ENCODE data around the gene UCP3.

UCP3 gene, protein sequence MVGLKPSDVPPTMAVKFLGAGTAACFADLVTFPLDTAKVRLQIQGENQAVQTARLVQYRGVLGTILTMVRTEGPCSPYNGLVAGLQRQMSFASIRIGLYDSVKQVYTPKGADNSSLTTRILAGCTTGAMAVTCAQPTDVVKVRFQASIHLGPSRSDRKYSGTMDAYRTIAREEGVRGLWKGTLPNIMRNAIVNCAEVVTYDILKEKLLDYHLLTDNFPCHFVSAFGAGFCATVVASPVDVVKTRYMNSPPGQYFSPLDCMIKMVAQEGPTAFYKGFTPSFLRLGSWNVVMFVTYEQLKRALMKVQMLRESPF

DNA sequence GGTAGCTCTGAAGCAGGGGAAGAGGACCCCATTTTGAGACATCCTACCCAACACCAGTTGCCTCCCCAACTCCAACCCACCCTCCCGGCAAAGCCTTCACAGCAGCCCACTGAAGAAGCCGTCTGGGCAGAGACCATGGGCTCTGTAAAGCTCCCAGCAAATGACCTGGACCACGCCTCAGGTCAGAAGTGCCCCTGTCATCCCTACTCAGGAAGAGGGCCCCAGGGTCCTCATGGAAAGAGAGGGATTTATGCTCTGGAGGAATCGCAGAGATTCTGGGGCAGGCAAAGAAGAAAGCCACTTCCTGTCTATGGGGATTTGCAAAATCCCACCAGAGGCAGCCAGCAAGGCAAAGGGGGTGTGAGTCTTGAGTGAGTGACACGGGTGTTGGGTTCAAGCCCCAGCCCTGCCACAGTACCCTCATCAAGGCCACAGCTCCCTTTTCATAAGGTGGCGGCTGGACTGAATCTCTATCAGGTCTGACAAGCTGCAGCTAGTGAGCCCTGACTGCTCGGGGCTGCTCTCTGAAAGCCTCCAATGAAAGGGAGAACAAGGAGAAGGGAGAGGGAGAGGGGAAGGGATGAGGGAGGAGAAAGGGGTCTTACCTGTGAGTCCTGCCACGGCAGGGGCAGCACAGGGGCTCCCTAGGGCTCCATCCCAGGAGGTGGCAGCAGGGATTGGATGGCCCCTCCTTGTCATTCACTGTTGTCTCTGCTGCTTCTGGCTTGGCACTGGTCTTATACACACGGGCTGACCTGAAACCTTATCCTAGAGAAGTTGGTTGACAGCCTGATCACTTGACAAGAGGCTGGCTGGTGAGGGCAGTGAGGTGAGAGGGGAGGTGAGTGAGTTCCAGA is at the start of gene UCP3:
Gene UCP3 (minus strand): TSS at position 713 of the 857 bp plus-strand sequence. CDS start 2,043 bp downstream, outside the sequence.
- DNase-seq = no peak

DNA sequence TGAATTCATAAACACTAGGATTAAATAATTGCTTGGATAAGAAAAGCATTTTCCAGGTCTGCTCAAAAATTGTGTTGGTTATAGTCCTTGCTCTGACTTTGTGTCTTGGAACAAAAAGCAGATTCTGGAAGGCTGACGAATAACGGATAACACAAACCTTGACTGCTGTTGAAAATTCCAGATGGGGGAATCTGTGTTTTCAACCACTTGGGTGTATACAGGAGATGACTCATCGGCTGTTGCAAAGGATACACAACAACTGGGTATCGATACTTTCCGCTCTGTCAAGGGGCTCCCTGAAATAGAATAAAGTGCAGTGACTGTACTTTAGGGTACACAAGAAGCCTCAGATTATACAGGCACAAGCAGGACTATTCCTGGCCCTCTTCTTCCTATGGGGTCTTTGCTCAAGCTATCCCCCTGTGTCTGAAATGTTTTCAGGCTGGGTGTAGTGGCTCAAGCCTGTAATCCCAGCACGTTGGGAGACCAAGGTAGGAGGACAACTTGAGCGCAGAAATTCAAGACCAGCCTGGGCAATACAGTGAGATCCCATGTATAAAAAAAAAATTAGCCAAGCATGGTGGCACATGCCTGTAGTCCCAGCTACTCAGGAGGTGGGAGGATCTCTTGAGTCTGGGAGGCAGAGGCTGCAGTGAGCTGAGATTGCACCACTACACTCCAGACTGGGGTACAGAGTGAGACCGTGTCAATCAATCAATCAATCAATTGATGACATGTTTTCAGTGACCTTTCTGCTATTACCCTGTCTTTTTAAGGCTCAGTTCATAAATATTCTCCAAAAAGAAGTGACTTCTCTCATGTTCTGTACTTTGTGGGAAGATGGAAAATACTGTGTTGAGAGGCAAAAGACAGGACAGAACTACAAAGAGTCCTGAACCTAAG is 48.6 kb upstream of the UCP3 start:
- DNase-seq = no peak

DNA sequence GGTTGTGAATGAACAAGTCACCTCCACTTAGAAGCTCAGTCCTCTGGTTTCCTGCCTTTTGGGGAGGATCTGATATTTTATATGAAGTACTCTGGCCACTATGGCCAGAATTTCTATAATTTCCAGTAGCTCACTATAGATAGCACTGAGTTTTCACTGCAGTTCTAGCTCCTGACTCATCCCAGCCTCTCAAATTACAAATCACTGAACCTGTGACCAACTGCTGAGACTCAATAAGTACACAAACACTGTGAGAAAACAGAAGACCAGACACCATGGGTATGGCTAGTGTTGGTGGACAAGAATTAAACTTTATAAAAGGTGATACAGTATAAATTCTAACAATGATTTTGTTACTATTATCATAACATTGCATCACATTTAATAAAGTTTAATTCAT is 47.1 kb upstream of the UCP3 start:
- no peak for DNase-seq

DNA sequence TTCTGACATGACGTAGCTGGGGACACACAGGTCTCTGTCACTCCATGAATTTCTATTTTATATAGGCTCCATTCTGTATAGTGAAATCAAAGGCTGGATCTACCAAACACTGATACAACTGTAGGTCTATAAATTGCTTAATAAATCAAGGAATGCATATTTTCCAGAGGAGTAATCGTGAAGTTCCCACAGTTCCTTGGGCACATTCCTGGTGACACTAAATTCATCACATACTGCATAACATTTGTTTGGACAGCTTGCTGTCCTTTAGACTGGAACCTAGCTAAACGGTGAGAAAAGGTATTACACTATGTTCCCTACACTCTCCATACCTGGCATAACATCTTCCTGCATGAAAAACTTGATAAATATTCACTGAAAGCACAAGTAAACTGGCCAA is 41.6 kb upstream of the UCP3 start:
- DNase-seq = no peak

DNA sequence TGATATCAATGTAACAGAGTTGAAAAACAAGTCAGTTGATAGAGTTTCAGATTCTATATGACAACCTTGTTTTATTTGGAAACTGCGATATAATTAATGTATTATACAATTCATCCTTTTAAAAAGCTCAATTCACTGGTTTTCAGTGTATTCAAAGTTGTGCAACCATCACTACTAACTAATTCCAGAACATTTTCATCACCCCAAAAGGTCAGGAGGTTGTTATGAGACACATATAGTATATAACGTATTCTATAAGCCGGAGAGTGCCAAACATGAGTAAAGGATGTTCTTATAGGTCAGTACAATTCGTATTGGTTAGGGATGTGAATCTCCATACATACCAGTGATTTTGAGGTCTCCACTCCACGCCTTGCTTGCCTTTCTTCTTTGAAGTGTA is 40.1 kb upstream of the UCP3 start:
- DNase-seq = no peak

DNA sequence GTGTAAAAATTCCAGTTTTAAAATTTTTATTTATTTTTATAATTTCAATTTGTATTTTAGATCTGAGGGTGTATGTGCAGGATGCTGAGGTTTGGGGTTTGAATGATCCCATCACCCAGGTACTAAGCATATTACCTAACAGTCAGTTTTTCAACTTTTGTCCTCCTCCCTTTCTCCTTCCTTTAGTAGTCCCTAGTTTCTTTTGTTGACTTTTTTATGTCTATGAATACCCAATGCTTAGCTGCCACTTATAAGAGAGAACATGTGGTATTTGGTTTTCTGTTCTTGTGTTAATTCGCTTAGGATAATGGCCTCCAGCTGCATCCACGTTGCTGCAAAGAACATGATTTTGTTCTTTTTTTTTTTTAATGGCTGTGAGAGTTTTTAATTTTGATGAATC is 35.7 kb upstream of the UCP3 start:
- no peak for DNase-seq

DNA sequence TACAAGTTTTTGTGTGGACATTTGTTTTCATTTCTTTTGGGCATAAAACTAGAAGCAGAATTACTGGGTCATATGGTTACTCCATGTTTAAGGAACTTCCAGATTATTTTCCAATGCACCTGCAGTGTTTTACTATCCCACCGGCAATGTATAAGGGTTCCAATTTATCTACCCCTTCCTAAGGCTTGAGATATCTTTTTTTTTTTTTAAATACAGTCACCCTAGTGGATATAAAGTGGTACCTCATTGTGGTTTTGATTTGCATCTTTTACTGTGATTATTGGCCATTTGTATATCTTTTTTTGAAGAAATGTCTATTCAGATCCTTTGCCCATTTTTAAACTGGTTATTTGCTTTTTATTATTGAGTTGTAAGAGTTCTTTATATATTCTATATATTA is 34.6 kb upstream of the UCP3 start:
- DNase-seq = no peak

DNA sequence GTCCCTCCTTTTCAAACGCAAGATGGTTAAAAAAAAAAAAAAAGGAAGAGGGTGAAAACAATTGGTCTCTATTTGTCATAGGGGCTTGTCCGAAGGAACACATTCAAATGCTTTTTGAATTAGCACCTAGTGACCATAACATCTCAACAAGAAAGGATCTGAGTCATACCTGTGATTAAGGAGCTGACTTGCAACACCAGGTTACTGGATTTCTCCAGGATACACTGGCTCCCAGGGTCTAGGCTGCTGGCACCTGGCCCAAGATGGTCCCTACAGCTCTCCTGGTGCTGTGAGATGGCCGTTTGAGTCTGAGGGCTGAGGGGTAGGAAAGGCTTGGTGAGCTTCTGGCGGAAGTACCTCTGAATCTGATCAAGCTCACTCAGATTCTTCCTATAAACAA is 28.4 kb upstream of the UCP3 start:
- DNase-seq = no peak

DNA sequence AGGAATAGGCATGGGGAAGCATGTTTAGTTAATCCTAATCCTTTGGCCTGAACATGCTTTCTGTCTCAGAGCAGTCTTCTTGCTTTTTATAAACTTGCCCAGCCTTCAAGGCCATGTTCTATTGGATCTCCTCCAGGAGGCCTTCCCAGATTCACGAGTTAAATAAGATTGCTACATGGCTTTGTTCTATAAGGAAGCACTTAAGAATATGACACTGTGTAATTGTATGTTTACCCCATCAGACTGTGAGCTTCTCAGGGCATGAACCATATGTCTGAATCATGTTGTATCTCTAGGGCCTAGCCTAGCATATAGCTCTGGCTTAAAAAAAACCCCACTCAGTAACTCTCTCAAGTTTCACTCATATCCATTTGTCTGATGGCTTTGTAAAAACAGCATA is 26.4 kb upstream of the UCP3 start:
- DNase-seq = no peak

DNA sequence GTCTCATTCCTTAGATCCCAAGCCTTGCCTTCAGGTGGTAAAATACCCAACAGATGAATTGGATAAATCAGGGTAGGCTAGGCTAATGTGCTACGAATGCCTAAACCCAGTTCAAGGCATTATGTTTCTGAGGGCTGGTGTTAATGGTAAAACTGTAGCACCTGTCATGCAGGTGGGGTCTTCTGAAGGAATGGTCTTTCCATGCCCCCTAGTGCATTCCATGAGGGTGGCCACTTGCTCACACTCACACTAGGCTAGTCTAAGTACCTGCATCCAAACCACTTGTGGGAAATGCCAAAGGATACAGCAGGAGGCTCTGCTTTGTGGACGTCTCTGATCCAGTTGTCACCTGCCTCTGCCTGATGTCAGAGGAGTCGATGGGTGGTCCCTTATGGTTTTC is 24.2 kb upstream of the UCP3 start:
- no peak for DNase-seq

DNA sequence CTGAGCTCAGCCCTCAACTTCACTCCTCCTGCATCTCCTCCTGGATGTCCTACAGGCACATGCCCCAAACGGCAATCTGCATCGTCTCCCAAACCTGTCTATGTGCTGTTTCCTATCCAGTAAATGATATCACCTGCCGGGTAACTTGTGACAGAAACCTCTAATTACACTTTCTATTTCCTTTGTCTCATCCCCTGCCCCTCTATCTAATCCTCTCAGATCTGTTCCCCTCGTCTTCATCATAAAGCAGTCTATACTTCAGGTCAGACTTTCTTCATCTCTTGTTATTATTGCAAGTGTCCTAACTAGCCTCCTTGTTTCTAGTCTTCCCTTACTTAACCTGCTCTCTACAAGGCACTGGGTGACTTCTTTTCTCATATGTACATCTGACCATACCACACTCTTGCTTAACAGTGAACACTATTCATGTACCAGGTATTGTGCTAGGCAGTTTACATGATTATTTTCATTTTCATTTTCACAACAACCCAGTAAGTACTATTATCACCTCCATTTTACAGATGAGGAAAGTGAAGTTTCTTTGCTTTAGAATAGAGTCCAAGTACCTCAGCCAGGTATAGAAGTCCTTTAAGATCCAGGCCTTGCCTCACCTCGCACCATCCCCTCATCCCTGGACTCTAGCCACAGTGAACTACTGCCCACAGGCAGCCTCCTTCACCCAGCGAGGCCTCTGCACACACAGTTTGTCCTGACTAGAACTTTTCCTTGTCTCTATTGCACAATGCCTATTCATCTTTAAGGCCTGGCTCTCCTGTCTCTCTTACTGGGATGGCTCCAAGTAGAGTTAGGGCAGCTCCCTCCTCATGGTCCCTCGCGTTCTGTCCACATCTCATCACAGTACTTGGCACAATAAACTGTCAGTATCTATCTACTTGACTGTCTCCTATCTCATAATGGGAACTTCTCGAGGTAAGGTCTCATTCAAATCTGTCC is 22.1 kb upstream of the UCP3 start:
- DNase-seq = no peak

DNA sequence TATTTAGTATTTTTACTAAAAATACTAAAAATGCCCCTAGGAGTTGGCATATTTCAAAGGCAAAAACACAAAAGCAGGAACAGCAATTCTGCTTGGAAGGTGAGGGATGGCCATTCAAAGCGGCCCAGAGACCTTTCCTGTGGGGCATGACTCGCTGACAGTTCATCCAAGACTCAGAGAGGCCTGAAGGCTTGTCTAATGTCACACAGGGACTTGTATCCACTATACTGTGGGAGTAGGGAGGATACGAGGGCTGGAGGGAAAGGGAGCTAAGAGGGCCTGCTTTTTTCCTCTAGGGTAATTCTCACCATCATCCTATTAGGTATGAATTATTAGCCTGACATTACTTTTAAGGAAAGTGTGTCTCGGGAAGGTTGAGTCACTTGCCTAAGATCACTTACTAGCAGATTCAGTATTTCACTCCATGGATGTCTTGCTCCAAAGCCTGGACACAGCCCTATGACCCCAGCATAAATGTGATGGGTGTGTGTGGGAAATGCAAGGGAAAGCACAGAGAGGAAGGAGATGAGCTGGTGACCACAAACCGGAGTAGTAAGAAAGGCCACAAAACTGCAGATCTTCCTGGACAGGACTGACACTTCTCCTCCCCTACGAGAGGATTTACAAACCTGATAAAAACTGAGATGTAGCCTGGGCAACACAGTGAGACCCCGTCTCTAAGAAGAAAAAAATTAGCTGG is 16.7 kb upstream of the UCP3 start:
- no peak for DNase-seq

DNA sequence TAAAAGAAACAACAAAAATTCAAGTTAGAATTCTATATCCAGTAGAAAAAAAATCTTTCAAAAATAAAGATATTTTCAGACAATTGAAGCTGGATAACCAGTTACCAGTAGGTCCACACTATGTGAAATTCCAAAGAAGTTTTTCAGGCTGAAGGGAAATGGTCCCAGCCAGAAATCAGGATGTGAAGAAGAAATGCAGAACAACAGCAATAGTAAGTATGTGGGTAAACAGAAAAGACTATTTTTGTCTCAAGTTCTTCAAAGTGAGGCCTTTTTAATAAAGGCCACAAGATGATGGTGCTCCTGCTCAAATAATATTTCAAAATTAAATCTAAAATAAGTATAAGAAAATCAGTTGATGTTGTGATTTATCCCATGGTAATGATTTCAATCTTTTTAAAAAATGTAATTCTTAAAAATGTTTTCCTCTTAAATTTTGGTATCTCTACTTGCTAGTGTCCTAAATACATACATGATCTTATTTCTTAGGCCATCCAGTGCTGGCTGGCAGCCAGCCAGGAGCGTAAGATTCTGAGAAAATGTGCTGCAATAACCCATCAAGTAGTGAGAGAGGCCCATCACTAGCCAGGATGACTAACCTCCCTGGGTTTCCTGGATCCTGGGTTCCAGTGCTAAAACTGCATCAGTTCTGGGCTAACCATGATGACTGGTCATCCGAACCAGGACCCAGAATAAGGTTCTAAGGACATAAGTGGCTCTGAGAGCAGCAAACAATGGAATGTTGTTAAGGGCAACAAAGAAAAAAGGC is 15.6 kb upstream of the UCP3 start:
- no peak for DNase-seq

DNA sequence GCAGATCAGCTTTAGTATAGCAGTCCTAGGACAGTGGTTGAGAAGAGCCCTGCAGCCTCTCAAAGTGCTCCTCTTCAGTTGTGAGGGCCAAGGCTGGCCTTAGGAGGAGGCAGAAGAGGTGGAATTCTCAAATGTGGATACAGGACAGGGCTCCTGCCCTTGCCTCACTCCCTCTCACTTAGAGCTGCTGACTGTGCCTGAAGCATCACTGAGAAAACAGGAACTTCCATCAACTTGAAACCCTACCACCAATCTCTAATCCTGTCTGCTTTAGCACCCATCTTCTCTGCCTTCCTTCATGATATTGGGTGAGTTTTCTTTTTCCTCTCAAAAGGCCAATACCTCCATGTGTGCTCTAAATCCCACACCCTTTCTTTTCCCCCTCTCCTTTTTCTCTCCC is 14.4 kb upstream of the UCP3 start:
- DNase-seq = no peak

DNA sequence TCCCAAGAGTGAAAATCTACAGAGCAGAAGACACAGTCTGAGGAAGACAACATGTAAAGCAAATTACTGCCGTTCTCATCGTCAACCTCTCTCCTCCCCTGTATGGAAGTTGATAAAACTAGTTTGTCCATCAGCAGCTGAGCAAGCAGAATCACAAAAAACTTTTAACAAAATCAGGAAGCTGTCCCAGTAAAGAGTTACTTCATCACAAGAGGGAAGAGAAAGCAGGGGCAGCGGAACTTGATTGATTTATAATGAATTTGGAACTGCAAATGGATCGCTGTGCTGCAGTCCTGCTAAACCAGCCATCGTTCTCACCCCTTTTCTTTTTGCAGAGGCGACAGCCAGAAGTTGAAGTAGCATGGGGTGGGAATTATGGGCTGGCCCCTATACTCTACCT is 13.7 kb upstream of the UCP3 start:
- no peak for DNase-seq

DNA sequence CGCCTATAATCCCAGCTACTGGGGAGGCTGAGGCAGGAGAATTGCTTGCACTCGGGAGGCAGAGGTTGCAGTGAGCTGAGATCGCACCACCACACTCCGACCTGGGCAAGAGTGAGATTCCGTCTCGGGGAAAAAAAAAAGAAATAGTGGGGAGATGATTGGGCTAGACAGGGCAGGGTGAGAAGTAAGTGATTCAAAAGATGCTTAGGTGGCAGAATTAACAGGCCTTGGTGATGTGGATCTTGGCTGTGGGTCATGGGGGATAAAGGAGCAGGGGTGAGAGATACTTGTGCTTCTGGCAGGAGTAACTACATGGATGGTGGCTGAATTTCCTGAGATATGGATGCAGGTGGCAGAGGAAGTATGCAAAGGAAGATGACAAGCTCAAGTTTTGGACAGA is 13.1 kb upstream of the UCP3 start:
- DNase-seq = no peak

DNA sequence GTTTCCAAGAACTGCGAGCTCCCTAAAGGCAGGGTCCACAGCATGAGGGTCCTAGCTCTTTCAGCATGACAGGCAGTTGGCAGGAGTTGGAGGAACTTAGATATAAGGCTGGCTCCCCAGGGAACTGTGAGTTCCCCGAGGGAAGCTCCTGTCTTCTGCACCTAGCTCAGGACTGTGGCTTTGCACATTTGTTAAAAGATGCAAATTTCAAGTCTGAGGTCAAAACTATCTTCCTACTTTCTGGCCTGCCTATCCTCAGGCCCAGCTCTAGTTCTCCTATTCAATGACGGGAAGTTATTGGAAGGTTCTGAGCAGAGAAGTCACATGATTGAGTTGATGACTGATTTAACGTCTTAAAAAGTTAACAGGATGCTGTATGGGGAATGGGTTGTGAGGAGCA is 11.7 kb upstream of the UCP3 start:
- DNase-seq = no peak

DNA sequence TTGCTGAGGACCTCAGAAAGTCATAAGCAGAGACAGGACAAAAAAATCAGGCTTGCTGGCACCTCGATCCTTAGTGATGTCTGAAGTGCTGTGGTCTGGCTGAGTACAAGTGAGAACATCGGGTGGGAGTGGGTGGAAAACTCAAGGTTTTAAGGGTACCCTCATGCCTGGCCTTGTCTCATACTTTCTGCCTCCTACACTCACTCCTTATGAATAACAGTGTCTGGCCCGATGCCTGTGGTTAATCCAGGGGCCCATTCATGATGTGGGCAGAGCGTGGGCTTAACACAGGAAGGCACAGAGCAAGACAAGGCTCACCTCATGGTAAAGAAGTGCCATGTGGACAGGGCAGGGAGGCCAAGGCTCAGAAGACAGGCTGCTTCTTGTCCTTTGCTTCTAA is 11.0 kb upstream of the UCP3 start:
- no peak for DNase-seq

DNA sequence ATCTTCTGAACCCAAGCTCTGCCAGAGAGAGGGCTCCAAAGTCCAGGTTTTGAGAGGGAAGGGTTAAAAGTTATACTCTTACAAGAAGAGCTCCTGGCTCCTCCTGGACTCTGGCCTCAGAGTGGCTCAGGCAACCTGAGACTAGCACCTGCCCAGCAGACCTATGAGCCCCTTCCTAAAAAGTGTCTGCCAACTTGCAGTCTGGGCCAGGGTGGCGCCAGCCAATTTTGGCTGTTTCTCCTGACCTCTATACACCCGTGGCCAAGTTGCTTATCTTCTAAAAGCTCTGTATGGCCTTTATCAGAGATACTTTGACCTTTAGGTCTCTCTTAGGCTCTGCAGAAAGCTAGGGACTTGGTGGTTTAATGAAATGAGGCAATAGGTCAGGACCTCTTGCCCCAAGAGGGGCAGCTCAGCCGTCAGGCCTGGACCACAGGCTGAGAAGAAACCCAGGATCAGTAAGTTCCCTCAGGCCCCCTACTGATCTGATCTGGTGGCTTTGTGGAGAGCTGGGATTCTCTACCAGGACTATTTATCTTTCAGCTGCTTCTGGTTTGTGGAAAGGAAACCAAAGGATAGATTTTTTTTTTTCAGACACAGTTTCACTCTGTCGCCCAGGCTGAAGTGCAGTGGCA is 10.3 kb upstream of the UCP3 start:
- DNase-seq = no peak

DNA sequence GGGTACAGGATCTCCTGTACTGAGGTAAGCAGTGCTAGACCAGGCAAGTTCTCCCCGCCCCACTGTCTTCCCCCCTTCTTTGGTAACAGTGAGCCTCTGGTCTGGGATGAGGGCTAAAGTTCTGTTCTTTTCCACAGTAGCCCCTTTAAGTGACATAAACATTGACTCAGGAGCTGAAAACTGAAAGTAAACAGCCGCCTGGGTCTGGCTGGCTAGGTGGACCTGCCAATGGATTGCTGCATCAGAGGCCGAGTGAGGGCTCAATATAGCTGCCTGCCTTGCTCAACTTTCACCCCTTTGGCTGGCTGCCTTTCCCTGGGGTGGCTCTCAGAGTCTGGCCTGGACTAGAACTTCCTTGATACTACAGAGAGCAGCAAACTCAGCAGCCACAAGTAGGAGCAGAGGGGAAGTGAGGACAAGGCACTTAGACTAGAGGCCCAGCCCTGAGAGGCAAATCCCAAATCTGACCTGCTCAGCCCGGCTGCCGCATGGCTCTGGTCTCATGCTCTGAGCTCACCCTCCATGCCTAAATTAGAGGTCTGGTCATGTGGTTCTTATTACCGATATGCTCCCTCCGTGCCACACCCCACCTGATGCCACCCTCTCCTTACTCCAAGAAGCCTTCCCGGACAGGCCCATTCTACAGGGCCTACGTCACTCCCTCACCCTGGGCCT is 9.6 kb upstream of the UCP3 start:
- DNase-seq = no peak

All from NCI-H187 treated with DMSO at 0.1 percent for 48 hours (cell line).